NCI-H146 treated with DMSO at 0.1 percent for 48 hours (cell line): ENCODE data around the gene TYMP.

ENCODE experiments used
- DNase-seq: peaks from one replicate; lab custom pipeline; 2025; ENCODE audit not compliant: unreplicated experiment; lab: John Stamatoyannopoulos, UW

Gene TYMP

DNA sequence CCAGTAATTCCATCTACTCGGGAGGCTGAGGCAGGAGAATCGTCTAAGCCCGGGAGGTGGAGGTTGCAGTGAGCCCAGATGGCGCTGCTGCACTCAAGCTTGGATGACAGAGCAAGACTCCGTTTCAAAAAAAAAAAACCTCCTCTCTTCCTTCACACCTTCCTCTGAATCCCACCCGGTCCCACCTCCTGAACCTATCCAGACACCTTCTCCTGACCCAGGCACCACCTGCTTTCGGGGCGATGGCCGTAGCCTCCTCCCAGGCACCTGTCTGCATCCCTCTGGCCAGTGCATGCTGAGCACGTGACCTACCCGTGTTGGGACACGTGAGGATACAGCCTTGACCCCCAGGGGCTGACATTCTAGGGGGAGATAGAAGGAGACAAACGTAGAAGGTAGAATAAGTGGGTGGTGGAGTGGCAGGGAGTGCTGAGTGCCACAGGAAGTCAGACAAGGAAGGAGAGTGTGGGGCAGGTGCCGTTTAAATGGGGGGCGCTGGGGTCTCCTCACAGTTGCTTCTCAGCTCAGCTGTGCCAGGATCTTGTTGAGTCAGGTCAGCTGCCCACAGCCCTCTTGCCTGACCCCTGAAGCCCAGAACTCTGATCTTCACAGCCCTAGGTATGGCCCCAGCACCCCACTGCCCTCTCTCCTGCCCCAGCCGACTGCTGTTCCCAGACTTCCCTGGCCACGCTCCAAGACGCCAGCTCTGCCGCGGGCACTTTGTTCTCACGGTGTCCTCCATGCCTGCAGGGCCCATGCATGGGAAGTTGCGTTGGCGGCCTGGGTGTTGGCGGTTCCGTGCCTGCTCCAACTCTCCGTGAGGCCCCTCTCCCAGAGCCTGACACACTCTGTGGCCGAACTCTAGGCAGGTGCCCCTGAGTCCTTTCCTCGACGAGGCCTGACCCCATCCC lies 44.3 kb downstream of the TYMP start:
- no peak for DNase-seq

GRCh38 chr22:50483977-50484853 lies 45.6 kb downstream of the TYMP start:
- no peak for DNase-seq

DNA sequence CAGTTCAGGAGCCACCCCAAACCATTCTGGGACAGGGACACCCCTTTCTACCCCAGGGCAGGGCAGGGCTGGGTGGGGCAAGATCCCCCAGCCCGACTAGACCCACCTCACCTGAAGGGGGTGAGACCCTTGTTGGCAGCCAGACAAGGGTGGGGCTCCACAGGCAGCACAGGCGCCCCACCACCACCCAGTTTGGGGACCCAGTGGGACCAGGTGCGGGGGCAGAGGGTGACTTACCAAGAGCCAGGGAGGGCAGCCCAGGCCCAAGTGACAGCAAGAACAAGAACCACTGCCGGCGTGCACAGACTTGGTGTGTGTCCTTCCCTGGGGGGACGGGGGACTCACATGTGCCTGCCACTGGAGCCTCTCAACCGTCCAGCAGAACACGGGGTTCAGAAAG lies 46.3 kb downstream of the TYMP start:
- DNase-seq, result no peak

DNA sequence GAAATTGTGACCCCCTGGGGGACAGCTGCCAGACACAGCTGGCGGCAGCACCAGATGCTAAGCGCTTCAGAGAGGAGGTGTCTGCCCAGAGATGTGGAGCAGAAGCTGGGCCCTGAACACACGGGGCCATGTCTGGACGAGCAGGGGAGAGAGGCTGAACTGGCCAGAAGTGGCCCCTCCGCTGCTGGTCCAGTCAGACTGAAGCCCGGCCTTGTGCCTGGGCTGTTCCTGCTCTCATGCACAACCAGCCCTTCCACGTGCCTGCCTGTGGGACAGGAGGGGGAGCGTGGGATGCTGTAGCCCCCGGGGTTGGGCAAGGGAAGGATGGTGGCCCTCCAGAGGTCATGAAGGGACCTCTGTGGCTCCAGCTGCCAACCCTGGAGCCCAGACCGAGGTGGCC lies 46.7 kb downstream of the TYMP start:
- DNase-seq, result no peak

- DNase-seq, result no peak
Observed at GRCh38 chr22:50482107-50483074, 47.4 kb downstream of the TYMP start.

- DNase-seq, result no peak
Observed at GRCh38 chr22:50481440-50482106, 48.2 kb downstream of the TYMP start, which contains the start of gene ADM2. Gene ADM2 (plus strand): TSS chr22:50481543. CDS start chr22:50481848, 305 bp downstream.

DNA sequence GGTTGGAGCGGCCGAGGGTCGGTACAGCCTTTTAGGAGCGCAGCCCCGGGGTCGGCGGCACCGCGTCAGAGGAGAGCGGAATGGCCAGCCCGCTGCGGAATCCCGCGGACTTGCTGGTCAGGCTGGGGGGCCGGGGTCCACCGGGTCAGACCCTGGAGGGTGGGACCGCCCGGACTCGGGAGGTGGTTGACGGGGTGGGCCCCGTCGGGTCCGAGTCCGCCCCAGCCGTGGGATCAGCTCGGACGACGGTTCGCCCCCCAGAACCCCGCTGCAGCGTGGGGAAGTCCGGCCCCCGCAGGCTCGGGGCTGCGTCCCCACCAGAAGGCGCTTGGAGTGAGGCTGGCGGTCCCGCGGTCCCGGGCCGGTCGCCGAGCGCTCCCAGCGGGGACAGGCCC lies 48.8 kb downstream of the TYMP start:
- no peak for DNase-seq

- DNase-seq, result no peak
Observed at GRCh38 chr22:50479721-50480120, 50.1 kb downstream of the TYMP start.

- no peak for DNase-seq
Observed at GRCh38 chr22:50477923-50478322, 51.9 kb downstream of the TYMP start.

DNA sequence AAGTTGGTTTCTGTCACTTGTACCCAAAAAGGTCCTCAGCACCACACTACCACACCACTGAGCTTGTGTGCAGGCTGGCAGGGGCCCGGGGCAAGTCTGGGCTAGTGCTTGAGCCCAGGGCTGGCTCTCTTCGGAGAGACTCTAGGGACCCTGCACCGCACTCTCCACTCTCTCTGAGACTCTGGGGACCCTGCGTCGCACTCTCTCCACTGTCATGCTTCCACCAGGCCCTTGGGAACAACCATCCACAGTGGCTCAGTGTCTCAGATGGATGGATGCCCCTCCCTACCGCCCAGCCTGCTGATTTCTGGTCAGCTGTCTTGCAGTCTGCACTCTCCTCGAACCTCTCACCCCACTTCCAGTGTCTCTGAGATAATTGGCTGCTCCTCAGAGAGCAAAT lies 52.9 kb downstream of the TYMP start:
- no peak for DNase-seq
